Activated CD4-positive, alpha-beta T cell treated with anti-CD3 and anti-CD28 coated beads, Interleukin-2, amount 10 ng/mL, durations not matched to agents 7 days and 5 days (primary cell): ENCODE measurements around the gene FBP2. TPM values are rescaled to one million over a fixed set of nuclear protein-coding genes. Genes with fewer than 3 reads are reported as not detected.
"Not testable (repeated sequence)": the region's sequence is repeated elsewhere in the genome, so short reads cannot be mapped to it uniquely, and the experiment has no call there.

Source experiments
- CTCF ChIA-PET: fragments of 350-600 bp; sonication (Branson Sonifier 250); formaldehyde crosslinking; loops from one replicate; lab custom pipeline; 2021; ENCODE audit warnings: antibody characterized with exemption; lab: Charles Lee
- POLR2A ChIA-PET: fragments of 350-600 bp; sonication (Branson Sonifier 250); formaldehyde crosslinking; loops from one replicate; lab custom pipeline; 2021; ENCODE audit warnings: antibody characterized with exemption; lab: Charles Lee
- DNase-seq: peaks from one replicate; pipeline ENCODE4 v3.0.0-alpha.2; 2020
- H3K27ac Mint-ChIP-seq: one replicate; pipeline ENCODE4 v1.8.0; 2021; ENCODE audit warnings: mild to moderate bottlenecking, moderate library complexity, mixed read lengths
- H3K27me3 Mint-ChIP-seq: one replicate; pipeline ENCODE4 v1.8.0; 2021; ENCODE audit warnings: mixed read lengths
- H3K36me3 Mint-ChIP-seq: one replicate; pipeline ENCODE4 v1.8.0; 2021; ENCODE audit warnings: low read depth, mixed read lengths
- H3K4me1 Mint-ChIP-seq: one replicate; pipeline ENCODE4 v1.8.0; 2021; ENCODE audit warnings: mixed read lengths
- H3K4me3 Mint-ChIP-seq: one replicate; pipeline ENCODE4 v1.8.0; 2021; ENCODE audit warnings: mild to moderate bottlenecking, moderate library complexity, mixed read lengths
- H3K9me3 Mint-ChIP-seq: one replicate; pipeline ENCODE4 v1.8.0; 2021; ENCODE audit warnings: mixed read lengths
- total RNA-seq, 2 experiments: library from RNA; stranded (reverse); gene quantifications; one replicate each; pipeline ENCODE4 v1.2.3, GENCODE V29; 2021

Gene FBP2
- total RNA-seq, 2 experiments from 2014 or later = not detected

DNA sequence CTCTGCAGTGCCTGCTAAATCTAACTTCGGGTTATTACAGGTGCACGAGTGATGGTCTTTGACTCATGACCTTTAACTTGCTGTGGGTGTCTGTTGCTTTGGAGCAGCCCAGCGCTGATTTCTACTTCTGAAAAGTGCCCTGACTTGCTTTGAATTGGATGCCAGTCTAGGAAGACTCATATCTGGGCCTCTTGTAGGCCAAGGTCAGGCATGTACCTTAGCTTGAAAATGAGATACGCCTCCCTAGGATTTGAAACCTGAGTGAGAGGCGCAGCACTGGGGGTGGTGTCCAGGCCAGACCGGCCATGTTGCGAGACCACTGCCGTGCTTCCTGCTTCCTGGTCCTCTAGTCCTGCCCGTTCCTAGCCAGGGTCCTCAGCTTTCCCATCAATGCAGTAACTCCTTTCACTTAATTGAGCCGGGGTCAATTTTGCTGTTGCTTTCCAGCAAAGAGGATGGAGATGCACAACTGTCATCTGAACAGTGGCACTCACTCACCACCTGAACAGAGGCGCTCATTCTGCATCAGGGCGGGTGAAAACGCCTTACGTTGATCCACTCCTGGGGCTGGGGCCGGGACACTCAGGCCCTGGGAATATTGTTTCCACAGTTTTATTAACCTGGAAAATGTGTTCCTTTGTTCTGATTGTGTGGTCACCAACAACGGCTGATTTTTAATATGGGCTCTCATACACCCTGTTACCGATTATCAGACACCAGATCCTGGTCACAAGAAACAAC is 24.5 kb downstream of the FBP2 start:
- Mint-ChIP-seq H3K27me3 (peaks cover 9% of the 10 kb centered on the region), H3K9me3 (no peaks in the 10 kb centered on the region), H3K4me3 (no peak overlapping the region), H3K4me1 (no peaks in the 10 kb centered on the region), H3K36me3 (no peaks in the 10 kb centered on the region), H3K27ac (no peak overlapping the region)
- ChIA-PET POLR2A (no interaction called here), CTCF (interaction anchor here (2.0 kb wide), 1 partner anchor 13 kb away, joined by 4 read pairs; no protein-coding TSS in a partner anchor)
- no peak for DNase-seq

- Mint-ChIP-seq H3K27ac (no peak overlapping the region), H3K4me1 (no peaks in the 10 kb centered on the region), H3K9me3 (no peaks in the 10 kb centered on the region), H3K27me3 (peaks cover 6% of the 10 kb centered on the region), H3K4me3 (no peak overlapping the region), H3K36me3 (no peaks in the 10 kb centered on the region)
- no peak for DNase-seq
- POLR2A ChIA-PET = no interaction called here
- CTCF ChIA-PET = interaction anchor here (2.0 kb wide), 1 partner anchor 14 kb away, joined by 4 read pairs; no protein-coding TSS in a partner anchor
Observed at GRCh38 chr9:94568250-94568889, 25.3 kb downstream of the FBP2 start.

GRCh38 chr9:94567271-94567670 is 26.4 kb downstream of the FBP2 start:
- ChIA-PET POLR2A (interaction anchor here (0.6 kb wide), 1 partner anchor 367 kb away, joined by 4 read pairs; no protein-coding TSS in a partner anchor), CTCF (interaction anchor here (1.4 kb wide), 1 partner anchor 13 kb away, joined by 3 read pairs; the partner anchor contains the start of gene PCAT7)
- Mint-ChIP-seq H3K4me3 (no peak overlapping the region), H3K36me3 (no peaks in the 10 kb centered on the region), H3K4me1 (no peaks in the 10 kb centered on the region), H3K27me3 (peaks cover 3% of the 10 kb centered on the region), H3K9me3 (no peaks in the 10 kb centered on the region), H3K27ac (no peak overlapping the region)
- DNase-seq = no peak

- H3K9me3 Mint-ChIP-seq = no peaks in the 10 kb centered on the region
- DNase-seq = no peak
- POLR2A ChIA-PET = no interaction called here
- H3K36me3 Mint-ChIP-seq = no peaks in the 10 kb centered on the region
- H3K4me1 Mint-ChIP-seq = no peaks in the 10 kb centered on the region
- CTCF ChIA-PET = interaction anchor here (1.4 kb wide), 1 partner anchor 12 kb away, joined by 3 read pairs; the partner anchor contains the start of gene PCAT7
- H3K4me3 Mint-ChIP-seq = no peak overlapping the region
- H3K27me3 Mint-ChIP-seq = peaks cover 2% of the 10 kb centered on the region
- no peak overlapping the region for H3K27ac Mint-ChIP-seq
Observed at GRCh38 chr9:94566550-94566949, 27.1 kb downstream of the FBP2 start.

DNA sequence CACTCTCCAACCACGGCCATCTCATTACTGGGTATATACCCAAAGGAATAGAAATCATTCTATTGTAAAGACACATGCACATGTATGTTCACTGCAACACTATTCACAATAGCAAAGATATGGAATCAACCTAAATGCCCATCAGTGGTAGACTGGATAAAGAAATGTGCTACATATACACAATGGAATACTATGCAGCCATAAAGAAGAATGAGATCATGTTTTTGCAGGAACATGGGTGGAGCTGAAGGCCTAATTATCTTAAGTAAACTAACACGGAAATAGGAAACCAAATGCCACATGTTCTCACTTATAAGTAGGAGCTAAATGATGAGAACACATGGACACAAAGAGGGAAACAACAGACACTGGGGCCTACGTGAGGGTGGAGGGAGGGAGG is 29.3 kb downstream of the FBP2 start:
- DNase-seq, POLR2A ChIA-PET, H3K4me1 Mint-ChIP-seq, H3K36me3 Mint-ChIP-seq, H3K9me3 Mint-ChIP-seq, H3K27me3 Mint-ChIP-seq, H3K27ac Mint-ChIP-seq, CTCF ChIA-PET, H3K4me3 Mint-ChIP-seq: not testable (repeated sequence)

- ChIA-PET POLR2A (no interaction called here), CTCF (interaction anchor here (0.7 kb wide), 1 partner anchor 39 kb away, joined by 4 read pairs; no protein-coding TSS in a partner anchor)
- no peak for DNase-seq
- Mint-ChIP-seq H3K36me3 (no peaks in the 10 kb centered on the region), H3K4me3 (no peak overlapping the region), H3K4me1 (no peaks in the 10 kb centered on the region), H3K27me3 (peaks cover 2% of the 10 kb centered on the region), H3K9me3 (no peaks in the 10 kb centered on the region), H3K27ac (no peak overlapping the region)
Observed at GRCh38 chr9:94563548-94563947, 30.1 kb downstream of the FBP2 start.

DNA sequence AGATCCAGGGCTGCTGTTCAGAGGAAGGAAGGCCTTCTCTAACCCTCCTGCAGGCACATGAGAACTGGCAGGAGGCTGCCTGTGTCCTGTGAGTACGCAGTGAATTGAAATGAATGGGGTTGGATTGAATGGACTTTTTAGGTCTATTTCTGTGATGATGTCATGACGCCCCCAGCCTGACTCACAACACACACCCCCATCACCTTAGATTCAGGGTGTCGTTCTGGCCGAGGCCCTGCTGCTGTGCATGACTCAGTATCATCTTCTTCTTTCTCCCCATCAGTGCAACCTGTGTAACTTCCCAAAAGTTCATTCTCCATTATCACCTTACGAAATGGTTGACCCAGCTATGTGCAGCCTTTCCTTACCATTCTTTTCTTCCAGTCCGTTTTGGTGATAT is 33.4 kb downstream of the FBP2 start:
- peaks cover 6% of the 10 kb centered on the region for H3K27me3 Mint-ChIP-seq
- no peaks in the 10 kb centered on the region for H3K4me1 Mint-ChIP-seq
- no peak overlapping the region for H3K4me3 Mint-ChIP-seq
- no peaks in the 10 kb centered on the region for H3K36me3 Mint-ChIP-seq
- no peaks in the 10 kb centered on the region for H3K9me3 Mint-ChIP-seq
- H3K27ac Mint-ChIP-seq = no peak overlapping the region
- ChIA-PET CTCF (no interaction called here), POLR2A (no interaction called here)
- DNase-seq = no peak

- Mint-ChIP-seq H3K36me3 (no peaks in the 10 kb centered on the region), H3K4me3 (no peak overlapping the region), H3K27me3 (peaks cover 6% of the 10 kb centered on the region), H3K27ac (no peak overlapping the region), H3K4me1 (no peaks in the 10 kb centered on the region), H3K9me3 (no peaks in the 10 kb centered on the region)
- no peak for DNase-seq
- CTCF ChIA-PET = no interaction called here
- POLR2A ChIA-PET = no interaction called here
Observed at GRCh38 chr9:94557376-94557775, 36.2 kb downstream of the FBP2 start.

GRCh38 chr9:94554439-94555331 is 38.9 kb downstream of the FBP2 start, which contains the start of gene PCAT7:
PCAT7 (plus strand) TSS chr9:94555083.
- Mint-ChIP-seq H3K36me3 (no peaks in the 10 kb centered on the region), H3K27ac (no peak within 1 kb of the TSS), H3K9me3 (no peaks in the 10 kb centered on the region), H3K27me3 (peaks cover 17% of the 10 kb centered on the region), H3K4me3 (no peak within 1 kb of the TSS), H3K4me1 (no peaks in the 10 kb centered on the region)
- ChIA-PET CTCF (interaction anchor here (1.2 to 1.3 kb wide), 2 partner anchors 12 to 30 kb away, joined by 3 to 4 read pairs; no protein-coding TSS in a partner anchor), POLR2A (no interaction called here)
- DNase-seq = peak; percentile 23

DNA sequence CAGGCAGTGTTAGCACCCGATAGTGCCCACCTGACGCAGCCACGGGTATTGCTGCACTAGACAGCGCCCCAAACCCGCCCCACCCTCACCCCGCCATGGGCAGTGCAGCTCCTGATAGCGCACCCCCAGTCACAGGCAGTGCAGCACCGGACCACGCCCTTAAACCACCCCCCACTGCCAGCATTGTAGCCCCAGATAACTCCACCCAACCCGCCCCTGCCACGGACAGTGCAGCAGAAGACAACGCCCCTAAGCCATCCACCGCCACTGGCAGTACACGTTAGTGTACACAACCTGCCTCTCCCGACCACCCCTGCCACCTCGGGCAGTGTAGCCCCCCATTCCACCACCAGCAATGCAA is 39.6 kb downstream of the FBP2 start:
- H3K9me3 Mint-ChIP-seq = no peaks in the 10 kb centered on the region
- no peaks in the 10 kb centered on the region for H3K36me3 Mint-ChIP-seq
- peaks cover 21% of the 10 kb centered on the region for H3K27me3 Mint-ChIP-seq
- H3K4me3 Mint-ChIP-seq = no peak overlapping the region
- POLR2A ChIA-PET = no interaction called here
- no peak for DNase-seq
- CTCF ChIA-PET = interaction anchor here (1.3 kb wide), 1 partner anchor 12 kb away, joined by 3 read pairs; no protein-coding TSS in a partner anchor
- no peaks in the 10 kb centered on the region for H3K4me1 Mint-ChIP-seq
- no peak overlapping the region for H3K27ac Mint-ChIP-seq

GRCh38 chr9:94553029-94553938 is 40.3 kb downstream of the FBP2 start:
- H3K9me3 Mint-ChIP-seq = no peaks in the 10 kb centered on the region
- no peak overlapping the region for H3K4me3 Mint-ChIP-seq
- DNase-seq = no peak
- H3K27ac Mint-ChIP-seq = no peak overlapping the region
- H3K27me3 Mint-ChIP-seq = peaks cover 25% of the 10 kb centered on the region
- H3K36me3 Mint-ChIP-seq = no peaks in the 10 kb centered on the region
- ChIA-PET CTCF (no interaction called here), POLR2A (no interaction called here)
- H3K4me1 Mint-ChIP-seq = no peaks in the 10 kb centered on the region

DNA sequence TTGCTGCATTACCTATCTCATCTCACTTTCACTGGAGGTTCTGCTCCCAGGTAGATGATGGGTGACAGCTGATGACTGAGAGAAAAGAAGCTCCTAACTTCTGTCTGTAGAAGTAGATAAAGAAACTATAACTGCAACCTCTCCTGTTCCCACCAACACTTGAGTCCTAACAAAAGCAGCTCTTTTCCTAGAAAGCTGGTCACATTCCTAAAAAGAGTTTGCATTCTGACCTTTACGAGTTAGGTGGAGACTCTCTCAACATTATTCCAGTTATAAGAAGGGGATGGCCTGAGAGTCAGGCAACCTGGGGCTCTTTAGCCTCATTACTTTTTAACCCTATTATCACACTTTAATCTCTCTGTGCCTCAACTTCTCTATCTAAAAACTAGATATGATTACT is 47.7 kb downstream of the FBP2 start:
- Mint-ChIP-seq H3K4me1 (no peaks in the 10 kb centered on the region), H3K4me3 (no peak overlapping the region), H3K27ac (no peak overlapping the region), H3K36me3 (no peaks in the 10 kb centered on the region), H3K27me3 (peaks cover 27% of the 10 kb centered on the region), H3K9me3 (no peaks in the 10 kb centered on the region)
- no peak for DNase-seq
- CTCF ChIA-PET = no interaction called here
- POLR2A ChIA-PET = no interaction called here
